Smooth muscle cell of the brain vasculature (primary cell): ENCODE results near the gene DRAM2.
"Not testable (repeated sequence)": the region's sequence is repeated elsewhere in the genome, so short reads cannot be mapped to it uniquely, and the experiment has no call there.

Source experiments
- DNase-seq: peaks from one replicate; pipeline ENCODE4 v3.0.0-alpha.2; 2012; ENCODE audit warnings: low read depth, low spot score

DRAM2 gene

DNA sequence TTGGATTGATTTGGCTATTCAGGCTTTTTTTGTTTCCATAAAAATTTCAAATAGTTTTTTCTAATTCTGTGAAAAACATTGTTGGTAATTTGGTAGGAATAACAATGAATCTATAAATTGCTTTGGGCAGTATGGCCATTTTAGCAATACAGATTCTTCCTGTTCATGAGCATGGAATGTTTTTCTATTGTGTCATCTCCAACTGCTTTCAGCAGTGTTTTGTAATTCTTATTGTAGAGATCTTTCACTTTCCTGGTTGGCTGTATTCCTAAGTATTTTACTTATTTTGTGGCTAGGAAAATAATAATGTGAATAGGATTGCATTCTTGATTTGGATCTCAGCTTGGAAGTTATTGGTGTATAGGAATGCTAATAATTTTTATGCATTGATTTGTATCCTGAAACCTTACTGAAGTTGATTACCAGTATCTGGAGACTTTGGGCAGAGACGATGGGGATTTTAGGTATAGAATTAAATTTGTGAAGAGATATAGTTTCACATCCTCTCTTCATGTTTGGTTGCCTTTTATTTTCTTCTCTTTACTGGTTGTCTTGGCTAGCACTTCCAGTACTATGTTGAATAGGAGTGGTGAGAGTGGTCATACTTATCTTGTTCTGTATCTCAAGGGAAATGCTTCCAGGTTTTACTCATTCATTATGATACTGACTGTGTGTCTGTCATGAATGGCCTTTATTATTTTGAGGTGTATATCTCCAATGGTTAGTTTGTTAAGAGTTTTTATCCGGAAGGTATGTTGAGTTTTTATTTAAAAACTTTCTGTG lies 57.3 kb downstream of the DRAM2 start:
- DNase-seq = no peak

DNA sequence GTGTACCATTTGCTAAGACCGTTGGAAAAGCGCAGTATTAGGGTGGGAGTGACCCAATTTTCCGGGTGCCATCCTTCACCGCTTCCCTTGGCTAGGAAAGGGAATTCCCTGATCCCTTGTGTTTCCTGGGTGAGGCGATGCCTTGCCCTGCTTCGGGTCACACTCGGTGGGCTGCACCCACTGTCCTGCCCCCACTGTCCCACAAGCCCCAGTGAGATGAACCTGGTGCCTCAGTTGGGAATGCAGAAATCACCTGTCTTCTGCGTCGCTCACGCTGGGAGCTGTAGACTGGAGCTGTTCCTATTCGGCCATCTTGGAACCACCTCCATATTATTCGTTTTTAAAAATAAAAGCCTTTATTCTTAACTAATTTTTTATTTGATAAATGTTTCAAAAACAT lies 60.6 kb downstream of the DRAM2 start:
- not testable (repeated sequence) for DNase-seq

DNA sequence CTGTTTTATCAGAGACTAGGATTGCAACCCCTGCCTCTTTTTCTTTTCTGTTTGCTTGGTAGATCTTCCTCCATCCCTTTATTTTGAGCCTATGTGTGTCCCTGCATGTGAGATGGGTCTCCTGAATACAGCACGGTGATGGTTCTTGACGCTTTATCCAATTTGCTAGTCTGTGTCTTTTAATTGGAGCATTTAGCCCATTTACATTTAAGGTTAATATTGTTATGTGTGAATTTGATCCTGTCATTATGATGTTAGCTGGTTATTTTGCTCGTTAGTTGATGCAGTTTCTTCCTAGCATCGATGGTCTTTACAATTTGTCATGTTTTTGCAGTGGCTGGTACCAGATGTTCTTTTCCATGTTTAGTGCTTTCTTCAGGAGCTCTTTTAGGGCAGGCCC lies 62.6 kb downstream of the DRAM2 start:
- not testable (repeated sequence) for DNase-seq
